GM21737 (cell line): ENCODE results near the gene NPY5R.

Source experiments
- ATAC-seq: cut with Tn5 transposase; IDR thresholded peaks from one replicate; pipeline ENCODE4 v1.9.1; 2021; ENCODE audit warnings: mild to moderate bottlenecking, moderate library complexity; ENCODE audit not compliant: unreplicated experiment

NPY5R gene

DNA sequence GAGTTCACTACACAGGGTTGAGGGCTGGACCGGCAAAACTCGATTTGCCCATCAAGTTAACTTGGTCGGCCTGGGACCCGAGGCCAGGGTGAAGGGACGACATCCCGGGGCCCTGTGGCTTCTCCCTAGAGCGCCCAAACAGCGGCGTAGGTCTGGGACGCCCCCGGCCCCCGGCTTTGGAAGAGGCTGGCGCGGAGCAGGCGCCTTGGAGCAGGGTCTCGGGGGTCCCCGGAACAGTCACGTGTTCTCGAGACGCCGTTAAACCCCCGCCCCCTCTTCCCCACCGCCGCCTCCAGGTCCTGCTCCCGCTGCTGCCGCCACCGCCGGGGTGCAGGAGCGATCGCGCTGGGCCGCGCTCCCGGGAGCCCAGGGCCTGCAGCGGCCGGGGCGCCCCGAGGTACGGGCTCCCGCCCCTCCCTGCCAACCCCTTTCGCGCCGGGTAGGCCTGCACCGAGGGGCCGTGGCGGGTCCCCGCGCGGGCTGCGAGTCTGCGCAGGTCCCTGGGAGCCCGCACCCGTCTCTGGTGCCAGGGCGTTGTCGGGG lies at the start of gene NPY5R:
NPY5R (plus strand) TSS at position 289 of the 543 bp plus-strand sequence. CDS start 6,382 bp downstream, outside the sequence.
- no peak for ATAC-seq

DNA sequence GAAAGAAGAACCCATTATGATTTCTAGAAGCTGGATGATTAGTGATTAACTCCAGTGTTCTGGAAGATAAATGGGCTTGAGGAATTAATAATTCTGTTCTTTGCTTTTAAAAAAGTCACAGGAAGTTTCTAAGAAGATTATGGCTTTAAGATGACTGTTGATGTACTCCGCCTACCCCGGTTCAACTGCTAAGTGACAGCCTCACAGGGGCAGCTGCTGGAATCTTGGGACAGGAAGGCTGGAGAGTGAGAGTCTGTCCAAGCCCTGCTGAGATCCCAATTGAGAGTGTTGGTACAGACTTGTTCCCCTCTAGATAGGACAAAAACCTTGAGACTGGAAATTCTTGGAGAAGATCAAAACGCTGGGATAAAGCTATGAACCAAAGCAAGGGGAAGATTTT lies 48.6 kb upstream of the NPY5R start:
- ATAC-seq: no peak

GRCh38 chr4:163300445-163300844 lies 43.2 kb upstream of the NPY5R start:
- no peak for ATAC-seq

DNA sequence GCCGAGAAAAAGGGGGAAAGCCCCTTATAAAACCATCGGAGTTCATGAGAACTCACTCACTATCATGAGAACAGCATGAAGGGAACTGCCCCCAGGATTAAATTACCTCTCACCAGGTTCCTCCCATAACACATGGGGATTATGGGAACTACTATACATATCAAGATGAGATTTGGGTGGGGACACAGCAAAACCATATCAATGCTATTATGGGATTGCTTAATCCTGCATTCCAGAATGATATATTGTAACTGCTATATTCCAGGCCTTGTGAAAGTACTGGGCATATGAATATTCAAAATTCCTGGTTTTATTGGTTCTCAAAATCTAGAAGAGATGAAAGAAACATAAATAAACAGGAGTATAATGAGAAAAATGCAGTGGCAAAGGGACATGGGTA lies 40.6 kb upstream of the NPY5R start:
- ATAC-seq: no peak

DNA sequence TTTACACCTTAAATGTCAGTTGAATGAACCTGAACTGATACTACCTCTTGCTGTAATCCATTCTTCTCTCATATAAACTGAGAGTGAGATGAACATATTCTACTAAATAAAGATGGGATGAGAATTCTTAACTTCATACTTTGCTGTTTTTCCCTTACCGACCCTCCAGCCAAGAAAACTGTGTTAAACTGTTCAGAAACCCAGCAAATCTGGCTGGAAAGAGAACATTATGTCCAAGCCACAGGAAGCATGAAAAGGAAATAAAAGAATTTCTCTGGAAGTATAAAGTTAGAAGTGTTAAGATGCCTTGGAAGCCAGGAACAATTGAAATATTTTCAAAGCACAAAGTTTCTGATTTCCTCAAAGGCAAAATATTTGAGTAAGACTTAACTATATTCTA lies 34.2 kb upstream of the NPY5R start:
- no peak for ATAC-seq

DNA sequence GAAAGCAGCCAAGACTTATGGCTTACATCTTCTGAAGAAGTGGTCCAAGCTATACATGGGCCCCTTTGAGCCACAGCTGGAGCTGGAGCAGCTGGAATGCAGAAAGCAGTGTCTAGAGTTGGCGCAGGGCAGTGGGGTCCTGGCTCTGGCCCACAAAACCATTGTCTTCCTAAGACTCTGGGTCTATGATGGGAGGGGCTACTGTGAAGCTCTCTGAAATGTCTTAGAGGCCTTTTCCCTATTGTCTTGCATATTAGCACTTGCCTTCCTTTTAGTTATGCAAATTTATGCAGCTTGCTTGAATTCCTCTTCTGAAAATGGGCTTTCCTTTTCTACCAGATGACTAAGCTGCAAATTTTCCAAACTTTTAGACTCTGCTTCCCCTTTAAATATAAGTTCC lies 26.6 kb upstream of the NPY5R start:
- ATAC-seq: no peak

GRCh38 chr4:163330916-163331628 lies 12.6 kb upstream of the NPY5R start:
- no peak for ATAC-seq

- no peak for ATAC-seq
Measured at GRCh38 chr4:163331629-163332376, 11.9 kb upstream of the NPY5R start.

DNA sequence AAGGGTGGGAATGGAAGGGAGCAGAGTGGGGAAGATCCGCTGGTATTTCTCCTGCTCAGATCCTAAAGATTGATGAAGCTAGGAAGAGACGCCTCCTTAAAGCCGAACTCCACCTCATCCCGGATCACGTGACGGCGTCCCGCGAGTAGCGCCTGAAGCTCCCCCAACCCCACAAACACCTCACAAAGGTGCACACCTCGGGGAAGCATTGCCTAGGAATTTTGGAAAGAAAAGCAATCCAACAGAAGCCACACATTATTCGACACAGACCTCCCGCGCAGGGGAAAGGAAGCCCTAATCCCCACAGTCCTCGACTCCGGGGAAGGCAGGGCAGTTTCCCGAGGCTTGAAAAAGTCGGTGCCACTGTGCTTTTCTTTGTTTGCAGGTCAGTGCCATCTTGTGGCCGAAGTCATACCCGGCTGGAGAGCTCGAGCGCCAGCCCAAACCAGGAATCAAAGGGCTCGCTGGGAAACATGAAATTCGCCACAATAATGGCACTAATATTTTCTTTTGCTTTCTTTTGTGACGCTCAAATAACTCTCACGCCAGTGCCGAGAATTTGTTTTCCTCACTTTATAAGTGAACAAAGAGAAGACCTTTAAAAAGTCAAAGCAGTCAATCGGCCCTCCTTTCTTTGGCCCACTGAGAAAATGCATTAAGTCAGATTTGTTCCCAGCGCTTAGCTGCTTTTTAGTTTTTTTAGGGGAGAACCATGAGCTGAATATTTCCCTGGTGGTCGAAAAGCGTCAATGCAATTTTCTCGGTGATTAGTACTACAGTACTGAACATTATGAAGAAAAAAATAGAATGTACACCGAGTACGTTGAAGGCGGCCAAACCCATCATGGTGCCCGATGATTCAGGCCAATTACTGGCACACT lies 10.9 kb upstream of the NPY5R start, which contains the start of gene NPY1R:
NPY1R (minus strand) TSS at position 71 of the 881 bp plus-strand sequence. CDS start 6,042 bp downstream, outside the sequence.
- peak; percentile 90 for ATAC-seq

- no peak for ATAC-seq
Measured at GRCh38 chr4:163335384-163335783, 8.3 kb upstream of the NPY5R start.

GRCh38 chr4:163344147-163345125 lies 744 bp downstream of the NPY5R start:
- no peak for ATAC-seq

DNA sequence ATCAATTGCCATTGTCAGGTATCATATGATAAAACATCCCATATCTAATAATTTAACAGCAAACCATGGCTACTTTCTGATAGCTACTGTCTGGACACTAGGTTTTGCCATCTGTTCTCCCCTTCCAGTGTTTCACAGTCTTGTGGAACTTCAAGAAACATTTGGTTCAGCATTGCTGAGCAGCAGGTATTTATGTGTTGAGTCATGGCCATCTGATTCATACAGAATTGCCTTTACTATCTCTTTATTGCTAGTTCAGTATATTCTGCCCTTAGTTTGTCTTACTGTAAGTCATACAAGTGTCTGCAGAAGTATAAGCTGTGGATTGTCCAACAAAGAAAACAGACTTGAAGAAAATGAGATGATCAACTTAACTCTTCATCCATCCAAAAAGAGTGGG lies 7.0 kb downstream of the NPY5R start:
- ATAC-seq: no peak

DNA sequence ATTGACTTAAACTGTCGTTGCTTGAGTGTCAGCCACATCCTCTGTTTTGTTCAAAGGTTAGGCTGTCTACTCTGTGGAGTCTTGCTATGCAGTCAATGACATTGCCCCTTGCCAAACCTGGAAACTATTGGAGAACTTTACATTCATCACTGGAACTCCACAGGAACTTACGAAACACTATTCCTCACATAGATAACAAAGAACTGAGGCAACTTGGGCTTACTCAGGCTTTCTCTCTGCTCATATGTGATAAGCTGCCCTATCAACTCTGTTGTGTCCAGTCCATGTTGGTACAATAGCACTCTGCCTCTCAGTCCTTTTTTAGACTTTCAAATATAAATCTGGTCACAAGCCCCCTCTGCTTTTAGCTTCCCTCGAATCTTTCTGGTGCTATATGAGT lies 9.4 kb downstream of the NPY5R start:
- ATAC-seq: no peak

GRCh38 chr4:163356104-163356503 lies 12.4 kb downstream of the NPY5R start:
- no peak for ATAC-seq

DNA sequence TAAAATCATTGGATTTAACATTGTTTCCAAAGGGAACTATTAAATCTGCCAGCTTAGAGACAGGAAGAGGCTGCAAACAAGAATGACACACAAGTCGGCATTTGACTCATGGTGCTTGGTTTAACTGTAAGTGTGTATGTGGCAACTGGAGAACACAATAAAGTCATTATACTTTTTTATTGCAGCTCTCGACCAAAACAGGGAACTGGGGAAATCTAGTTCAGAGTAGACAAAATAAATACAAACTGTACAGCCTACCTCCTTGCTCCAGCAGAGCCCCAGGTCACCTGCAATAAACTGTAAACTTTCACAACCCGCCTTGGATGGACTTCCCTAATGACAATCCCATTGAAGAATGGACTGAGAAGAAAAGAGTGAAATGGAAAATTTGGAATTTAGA lies 24.0 kb downstream of the NPY5R start:
- ATAC-seq: no peak

- no peak for ATAC-seq
Measured at GRCh38 chr4:163372029-163372428, 28.3 kb downstream of the NPY5R start.

DNA sequence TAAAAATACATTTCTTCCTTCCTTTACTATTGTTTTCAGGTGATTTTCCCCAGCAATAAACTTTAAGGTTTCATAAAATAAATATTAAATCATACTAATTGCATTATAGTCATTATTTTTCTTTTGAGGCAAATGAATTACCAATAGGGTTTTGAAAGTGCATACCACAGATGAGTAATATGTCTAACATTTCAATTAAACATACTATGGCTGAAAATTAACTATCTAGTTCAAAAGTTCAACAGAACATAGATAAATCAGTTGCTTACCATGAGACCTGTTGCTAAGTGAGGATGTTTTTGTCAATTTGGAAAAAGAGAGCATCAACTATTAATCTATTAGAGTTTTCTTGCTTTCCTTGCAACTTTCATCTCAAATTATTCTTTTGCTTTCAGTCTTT lies 35.0 kb downstream of the NPY5R start:
- no peak for ATAC-seq

GRCh38 chr4:163380703-163381102 lies 37.0 kb downstream of the NPY5R start:
- ATAC-seq: no peak

DNA sequence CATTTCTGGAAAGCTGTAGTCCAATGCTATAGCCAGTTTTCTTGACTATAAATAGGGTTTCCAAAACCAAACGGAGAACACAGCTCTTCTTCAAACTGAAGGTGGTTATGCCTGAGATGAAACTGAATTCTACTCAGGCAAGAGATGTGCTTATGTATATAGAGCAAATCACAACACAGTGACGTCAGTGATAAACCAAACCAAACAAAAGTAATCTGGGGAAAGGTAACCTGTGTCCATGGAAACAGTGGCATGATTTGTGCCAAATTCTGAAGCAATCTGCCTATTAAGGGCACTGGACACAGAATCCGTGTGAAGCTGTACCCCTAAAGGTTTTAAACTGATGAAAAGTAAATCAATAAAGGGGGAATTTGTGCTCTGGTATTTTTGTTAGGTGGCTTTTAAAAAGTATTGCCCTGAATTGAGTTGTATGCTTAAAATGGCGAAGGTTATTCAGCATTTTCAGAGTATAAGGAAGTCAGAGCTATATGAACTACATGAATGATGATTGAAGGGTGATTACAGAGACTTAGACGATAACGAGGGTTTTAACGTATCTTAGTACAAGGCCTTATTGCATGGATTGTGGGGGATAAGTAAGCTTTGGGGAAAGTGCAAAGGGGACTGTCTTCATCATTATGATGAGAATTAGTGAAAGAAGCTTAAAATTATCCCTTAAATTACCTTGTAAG lies 38.6 kb downstream of the NPY5R start:
- no peak for ATAC-seq
